ENCODE results near the gene SLC26A1.

DNA sequence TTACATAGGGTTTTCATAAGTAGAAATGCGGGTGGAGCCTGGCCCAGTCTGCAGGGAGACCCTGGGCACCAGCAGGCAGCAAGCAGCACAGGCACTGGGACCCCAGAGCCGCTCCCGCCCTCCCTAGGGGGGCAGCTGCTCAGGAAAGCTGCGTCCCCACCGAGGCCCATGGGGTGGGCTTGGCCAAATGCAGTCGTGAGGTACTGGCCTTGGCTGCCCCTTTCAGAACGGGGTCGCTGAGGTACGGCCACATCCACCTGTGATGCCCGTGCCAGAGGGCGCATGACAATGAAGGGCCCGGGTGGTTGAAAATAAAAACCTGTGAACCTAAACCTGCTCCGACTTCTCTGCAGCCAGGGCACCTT is 44.3 kb downstream of the SLC26A1 start:
- TF ChIP-seq POLR2AphosphoS5 (IDR thresholded peaks at IDR 0.05; ENCODE audit: low read depth, low read length), result no peak
- no peak for TF ChIP-seq POLR2A (IDR thresholded peaks at IDR 0.05; ENCODE audit: low read depth, low read length)
- TF ChIP-seq TAF1 (IDR thresholded peaks at IDR 0.05; ENCODE audit: borderline replicate concordance, low read depth, low read length), result no peak
